ENCODE data around the gene PFKP.

GRCh38 chr10:3154666-3155065, 87.3 kb downstream of the PFKP start:
- TF ChIP-seq CTCF (conservative IDR thresholded peaks at IDR 0.05; ENCODE audit: low read length) = no peak
- TF ChIP-seq EZH2phosphoT487 (IDR thresholded peaks at IDR 0.05; ENCODE audit: borderline replicate concordance) = no peak
